G401.6 (cell line): Measurements from ENCODE around the gene POP4.
"Not testable (repeated sequence)": the region's sequence is repeated elsewhere in the genome, so short reads cannot be mapped to it uniquely, and the experiment has no call there.

Experiments used
- FAIRE-seq: peaks from 2 replicates; lab custom pipeline; 2012; peaks lifted over from hg19 to GRCh38; lab: Jason Lieb, UNC

POP4 gene, protein sequence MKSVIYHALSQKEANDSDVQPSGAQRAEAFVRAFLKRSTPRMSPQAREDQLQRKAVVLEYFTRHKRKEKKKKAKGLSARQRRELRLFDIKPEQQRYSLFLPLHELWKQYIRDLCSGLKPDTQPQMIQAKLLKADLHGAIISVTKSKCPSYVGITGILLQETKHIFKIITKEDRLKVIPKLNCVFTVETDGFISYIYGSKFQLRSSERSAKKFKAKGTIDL

DNA sequence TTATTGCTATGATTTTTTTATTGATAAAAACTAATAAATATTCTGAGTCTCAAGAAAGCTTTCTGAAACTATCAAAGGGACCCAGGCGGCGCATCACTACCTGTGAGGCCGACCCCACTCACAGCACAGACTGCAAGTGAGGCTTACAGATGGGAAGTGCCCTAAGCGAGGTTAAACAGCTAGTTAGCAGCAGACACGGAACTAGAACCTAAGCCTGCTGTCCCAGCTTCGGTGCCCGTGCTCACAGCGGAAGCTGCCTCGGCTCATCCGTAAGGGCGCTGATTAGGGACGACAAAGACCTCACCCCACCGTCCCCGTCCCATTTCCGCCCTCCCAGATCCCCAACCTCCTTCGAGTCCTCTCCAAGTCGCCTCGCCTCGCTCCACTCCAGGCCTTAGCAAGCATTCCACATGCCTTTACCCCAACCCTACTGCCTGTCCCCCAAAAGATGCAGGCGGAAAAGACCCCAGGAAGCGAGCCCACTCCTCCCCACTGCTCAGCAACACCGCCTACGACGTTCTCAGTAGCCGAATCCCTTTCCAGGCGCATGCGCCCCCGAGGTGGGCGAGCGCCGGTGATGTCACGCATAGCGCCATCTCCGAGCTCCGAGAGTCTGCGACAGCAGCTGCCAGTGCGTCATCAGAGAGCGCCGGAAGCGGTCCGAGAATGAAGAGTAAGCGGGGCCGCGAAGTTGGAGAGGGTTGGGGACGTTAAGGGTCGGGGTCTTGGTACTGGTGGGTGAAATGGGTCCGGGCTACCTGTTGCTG is at the start of gene POP4:
Gene POP4 (plus strand): TSS at position 631 of the 767 bp plus-strand sequence. CDS start 36 bp downstream, at position 667.
- FAIRE-seq: peak; percentile 87

DNA sequence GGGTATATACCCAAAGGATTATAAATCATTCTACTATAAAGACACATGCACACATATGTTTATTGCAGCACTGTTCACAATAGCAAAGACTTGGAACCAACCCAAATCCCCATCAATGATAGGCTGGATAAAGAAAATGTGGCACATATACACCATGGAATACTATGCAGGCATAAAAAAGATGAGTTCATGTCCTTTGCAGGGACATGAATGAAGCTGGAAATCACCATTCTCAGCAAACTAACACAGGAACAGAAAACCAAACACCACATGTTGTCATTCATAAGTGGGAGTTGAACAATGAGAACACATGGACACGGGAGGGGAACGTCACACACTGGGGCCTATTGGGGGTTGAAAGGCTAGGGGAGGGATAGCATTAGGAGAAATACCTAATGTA is 47.0 kb upstream of the POP4 start:
- FAIRE-seq: not testable (repeated sequence)

DNA sequence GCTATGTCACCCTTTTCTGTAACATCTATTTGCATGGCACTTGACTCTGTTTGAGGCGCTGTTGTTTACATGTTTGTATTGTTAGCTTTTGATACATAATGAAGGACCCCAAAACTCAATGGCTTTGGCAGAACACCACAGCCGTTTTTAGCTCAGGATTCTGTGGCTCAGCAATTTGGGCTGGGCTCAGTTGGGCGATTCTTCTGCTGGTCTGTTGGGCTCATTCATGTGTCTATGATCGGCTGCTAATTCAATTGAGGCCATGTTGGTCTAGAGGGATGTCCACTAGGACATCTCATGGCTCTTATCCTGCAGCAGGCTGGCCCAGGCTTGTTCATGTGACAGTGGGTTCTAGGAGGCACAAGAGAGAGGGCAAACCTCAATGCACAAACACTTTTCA is 46.3 kb upstream of the POP4 start:
- no peak for FAIRE-seq

DNA sequence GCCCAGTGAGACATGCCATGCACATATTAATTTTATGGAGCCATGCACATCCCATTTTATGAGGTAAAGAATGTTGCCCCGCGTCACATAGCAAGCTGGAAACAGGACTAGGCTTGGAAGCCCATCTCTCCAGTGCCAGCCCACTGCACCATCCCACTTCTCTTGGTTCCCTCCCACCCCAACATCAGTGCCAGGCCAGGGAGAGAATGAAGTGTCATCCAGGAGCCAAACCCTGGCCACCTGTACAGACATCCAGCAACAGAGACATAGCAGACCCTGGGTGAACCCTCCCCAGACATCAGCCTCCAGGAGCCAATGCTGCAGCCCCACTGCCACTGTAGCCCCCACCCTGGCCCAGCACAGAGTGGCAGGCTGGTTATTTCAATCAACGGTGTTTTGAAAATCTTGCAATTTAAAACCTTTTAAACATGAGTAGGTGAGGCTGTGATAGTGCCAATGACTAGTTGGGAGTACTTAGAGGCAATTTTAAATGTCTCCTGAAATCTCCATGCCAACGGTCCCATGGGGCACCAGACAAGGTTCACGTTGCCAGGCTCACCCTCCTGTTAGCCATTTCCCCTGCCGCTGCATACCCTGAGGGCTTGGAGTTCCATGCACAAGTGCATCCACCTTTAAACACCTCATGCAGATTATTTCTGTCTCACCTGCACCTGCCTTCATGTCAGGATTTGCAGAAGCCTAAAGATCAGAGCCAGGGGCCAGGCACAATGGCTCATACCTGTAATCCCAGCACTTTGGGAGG is 45.6 kb upstream of the POP4 start:
- FAIRE-seq: no peak

DNA sequence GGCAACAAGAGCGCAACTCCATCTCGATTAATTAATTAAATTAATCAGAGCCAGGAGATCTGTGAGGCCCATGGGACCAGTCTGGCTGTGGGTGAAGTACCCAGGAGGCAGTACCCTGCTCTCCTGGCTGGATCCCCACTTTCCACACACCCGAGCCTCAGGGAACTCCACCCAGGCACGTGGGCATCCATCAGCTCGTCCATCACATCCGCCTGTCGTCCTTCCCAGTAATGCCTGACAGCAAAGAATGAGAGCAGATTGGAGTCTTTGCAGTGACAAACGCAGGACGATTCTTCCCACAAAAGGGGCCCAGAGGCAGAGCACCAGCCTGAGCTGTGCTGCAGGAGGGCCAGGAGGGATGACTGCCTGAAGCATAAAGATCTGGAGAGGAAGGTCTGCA is 44.5 kb upstream of the POP4 start:
- no peak for FAIRE-seq

DNA sequence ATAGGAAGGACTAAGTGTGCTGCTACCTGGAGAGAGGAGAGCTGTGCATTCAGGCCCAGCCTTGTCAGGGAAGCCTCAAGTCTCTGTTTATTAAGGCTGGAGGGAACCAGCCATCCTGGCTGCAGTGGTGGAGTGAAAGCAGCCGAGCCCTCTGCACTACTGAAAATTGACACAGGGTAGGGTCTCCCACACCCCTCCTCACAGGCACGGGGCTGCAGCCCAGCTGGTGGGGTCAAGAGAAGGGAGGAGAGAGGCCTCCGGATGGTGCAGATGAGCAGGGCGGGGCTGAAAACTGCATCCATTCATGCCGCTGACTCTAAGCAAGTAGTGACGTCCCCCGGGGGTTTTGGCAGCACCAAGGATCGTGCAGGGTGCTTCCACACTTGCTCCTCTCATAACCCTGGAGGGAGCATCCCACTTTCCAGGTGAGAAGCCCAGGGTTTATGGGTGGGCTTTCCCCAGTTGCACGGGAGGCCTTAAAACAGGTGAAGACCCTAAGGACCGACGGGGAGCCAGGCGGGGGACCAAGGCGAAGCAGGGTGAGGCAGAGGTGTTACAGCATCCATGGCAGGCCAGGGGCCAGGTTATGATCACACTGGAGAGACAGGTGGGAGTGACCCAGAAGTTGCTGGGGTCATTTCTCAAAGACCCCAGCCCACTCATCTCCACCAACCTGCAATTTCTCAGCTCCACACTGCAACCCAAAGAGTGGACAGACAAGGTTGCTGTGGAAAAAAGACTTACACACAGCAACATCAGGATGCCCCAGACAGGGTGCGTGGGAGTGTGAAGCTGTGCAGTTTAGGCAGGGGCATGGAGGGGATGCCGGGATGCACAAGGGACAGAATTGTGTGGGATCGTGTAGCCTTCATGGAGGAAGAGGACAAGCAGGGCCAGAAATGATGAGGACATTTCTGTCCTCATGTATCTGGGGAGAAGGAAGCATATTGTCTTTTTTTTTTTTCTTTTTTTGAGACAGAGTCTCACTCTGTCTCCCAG is 43.5 kb upstream of the POP4 start:
- FAIRE-seq: no peak

DNA sequence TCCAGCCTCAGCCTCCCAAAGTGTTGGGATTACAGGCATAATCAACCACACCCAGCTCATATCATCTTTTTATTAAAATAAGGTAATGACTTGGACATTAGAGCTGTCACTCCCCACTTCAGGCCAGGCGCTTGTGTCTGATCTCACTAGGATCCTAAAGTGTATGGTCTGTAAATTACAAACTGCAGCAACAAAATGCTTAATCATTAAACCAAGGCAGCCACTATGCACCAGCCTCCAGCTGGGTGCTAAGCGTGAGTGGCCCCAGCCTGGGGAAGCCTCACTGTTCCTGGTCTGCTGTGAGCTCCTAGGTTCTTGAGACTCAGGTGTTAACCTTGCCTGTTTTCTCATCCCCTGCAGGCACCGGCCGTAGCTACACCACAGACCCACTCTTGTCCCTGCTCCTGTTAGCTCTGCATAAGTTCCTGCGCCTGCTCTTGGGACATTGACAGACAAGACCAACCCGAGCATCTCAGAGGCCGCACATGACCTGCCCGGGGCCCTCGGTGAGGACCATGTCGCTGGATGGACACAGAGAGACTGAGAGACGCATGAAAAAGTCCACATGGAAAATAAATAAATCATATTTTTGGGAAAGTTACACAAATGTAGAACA is 42.5 kb upstream of the POP4 start:
- no peak for FAIRE-seq

DNA sequence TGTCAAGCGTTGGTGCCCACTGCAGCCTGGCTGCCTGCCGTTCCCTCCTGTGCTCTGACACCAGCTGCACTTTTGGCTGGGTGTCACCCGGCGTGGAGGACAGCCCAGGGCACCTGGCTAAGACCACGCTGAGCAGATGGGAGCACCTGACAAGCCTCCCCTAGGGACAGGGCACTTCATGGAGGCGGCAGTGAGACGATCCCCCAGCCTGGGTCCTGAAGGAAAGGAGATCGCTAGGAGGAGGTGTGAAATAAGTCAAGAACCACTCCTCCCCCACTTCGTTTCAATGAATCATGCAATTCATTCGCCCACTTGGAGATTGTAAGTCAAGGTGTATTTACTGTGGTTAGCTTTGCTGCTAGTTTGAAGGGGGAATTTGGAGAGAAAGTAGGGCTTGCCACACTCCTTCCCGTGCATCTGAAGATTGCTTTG is 41.5 kb upstream of the POP4 start:
- FAIRE-seq: no peak

DNA sequence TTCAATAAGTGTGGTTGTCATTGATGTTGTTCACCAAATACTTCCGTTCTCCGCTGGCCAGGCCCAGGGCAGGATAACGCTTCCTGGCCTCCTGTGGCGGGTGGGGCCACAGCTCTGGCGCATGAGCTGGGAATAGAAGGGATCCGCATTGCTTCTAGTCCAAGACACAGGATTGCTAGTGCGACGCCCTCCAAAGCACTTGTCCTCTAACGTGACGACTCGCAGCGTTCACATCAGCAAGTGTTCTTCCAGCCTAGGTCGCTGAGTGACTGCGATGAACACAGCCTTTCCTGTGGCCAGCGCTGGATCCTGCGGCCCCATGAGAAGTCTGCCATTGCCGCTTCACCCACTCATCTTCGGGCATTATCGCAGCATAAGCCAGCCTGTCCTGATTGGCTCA is 40.9 kb upstream of the POP4 start:
- no peak for FAIRE-seq

DNA sequence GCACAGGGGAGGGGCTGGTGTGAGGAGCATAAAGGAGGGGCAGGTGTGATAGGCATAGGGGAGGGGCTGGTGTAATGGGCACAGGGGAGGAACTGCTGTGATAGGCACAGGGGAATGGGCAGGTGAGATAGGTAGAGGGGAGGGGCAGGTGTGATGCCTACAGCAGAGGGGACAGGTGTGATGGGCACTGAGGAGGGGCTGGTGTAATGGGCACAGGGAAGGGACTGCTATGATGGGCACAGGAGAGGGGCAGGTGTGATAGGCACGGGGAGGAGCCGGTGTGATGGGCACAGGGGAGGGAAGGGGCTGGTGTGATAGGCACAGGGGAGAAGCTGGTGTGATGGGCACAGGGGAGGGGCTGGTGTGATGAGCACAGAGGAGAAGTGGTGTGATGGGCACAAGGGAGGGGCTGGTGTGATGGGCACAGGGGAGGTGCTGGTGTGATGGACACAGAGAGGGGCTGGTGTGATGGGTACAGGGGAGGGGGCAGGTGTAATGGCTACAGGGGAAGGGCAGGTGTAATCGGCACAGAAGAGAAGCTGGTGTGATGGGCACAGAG is 39.5 kb upstream of the POP4 start:
- no peak for FAIRE-seq

DNA sequence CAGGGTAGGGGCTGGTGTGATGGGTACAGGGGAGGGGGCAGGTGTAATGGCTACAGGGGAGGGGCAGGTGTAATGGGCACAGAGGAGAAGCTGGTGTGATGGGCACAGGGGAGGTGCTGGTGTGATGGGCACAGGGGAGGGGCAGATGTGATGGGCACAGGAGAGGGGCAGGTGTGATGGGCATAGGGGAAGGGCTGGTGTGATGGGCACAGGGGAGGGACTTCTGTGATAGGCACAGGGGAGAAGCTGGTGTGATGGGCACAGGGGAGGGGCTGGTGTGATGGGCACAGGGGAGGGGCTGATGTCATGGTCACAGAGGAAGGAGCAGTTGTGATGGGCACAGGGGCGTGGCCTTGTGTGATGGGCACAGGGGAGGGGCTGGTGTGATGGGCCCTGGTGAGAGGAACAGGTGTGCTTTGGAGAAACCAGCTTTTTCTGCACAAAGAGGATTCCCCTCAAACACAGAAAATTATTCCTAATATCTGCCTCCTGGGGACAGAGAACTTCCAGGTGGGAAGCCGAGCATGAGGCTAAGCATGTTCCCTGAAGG is 38.6 kb upstream of the POP4 start:
- no peak for FAIRE-seq

DNA sequence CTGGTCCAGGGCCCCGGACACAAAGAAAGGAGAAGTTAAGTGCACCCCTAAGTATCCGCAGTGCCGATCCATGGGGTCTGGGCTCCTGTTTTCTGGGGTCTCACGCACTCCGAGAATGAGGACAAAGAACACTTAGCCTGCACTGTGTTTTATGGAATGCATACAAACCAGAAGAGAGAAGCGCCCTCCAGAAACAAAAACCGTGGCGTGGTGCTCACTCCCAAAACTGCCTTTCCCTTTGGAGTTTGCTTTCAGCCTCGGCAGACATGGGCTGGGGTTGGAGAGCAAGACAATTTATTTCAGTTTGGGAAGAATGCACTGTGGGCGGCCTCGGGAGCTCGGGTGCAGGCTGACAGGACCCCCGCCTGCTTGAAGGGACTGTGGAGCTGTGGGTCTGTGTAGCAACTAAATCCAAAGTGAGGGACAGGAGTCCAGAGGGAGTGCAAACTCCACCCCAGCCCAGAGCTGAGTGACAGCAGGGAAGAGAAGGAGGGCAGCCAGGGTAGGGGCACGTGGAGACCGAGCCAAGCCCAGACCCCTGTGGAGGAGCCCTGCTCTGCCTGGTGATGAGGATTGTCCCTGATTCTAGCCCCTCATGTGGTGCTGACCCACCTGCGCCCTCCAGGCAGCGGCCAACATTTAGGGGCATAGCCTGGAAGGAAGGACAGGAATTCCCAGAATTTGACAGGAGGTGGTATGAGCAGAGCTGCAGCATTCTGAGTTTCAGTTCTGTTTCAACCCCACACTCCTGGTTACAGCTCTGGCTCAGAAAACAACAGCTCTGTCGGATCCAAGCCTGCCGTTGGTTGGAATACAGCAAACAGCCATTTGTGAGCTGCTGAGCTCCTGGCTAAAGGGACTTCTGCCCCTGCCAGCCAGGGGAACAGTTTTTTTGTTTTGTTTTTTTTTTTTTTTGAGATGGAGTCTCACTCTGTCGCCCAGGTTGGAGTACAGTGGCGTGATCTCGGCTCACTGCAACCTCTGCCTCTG is 37.8 kb upstream of the POP4 start:
- no peak for FAIRE-seq

DNA sequence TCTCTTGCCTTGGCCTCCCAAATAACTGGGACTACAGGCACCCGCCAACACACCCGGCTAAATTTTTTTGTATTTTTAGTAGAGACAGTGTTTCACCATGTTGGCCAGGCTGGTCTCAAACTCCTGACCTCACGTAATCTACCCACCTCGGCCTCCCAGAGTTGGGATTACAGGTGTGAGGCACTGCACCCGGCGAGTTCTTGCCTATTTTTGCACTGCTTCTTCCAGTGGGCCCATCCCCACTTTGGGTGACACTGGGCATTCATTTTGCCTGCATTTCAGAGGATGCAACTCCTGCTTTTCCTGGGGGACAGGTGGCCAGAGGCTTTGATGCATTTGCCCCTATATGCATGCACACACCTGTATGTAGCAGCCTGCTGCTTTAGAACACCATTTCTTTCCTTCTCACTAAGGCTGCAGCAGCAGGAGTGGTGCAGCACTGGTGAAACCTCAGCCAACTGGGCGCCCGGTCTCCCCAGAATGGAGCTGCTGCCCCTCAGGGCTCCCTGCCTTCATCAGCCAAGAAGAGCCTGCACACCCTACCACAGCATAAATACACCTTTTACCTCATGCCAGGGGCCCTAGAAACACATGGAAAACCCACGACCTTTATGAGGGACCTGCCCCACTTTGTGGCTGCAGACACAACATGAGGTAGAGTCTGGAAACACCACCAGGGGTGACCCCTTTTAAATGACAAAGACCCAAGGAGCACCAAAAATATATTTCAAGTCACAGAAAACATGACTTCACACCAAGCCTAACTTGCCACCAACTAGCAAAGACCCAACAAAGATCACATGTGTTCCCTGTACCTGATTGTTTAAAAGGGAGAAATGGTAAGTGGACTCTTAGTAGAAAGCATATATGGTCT is 36.8 kb upstream of the POP4 start:
- no peak for FAIRE-seq

DNA sequence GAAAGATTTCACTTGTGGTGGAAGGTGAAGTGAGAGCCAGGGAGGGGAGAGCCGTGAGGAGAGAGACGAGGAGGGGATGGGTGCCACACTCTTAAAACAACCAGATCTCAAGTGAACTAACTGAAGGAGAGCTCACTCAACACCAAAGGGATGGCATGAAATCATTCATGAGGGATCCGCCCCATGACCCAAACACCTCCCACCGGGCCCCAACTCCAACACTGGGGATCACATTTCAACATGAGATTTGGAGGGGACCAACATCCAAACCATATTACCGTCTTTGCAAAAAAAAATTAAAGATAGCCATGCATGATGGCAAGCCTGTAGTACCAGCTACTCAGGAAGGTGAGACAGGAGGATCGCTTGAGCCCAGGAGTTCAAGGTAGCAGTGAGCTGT is 34.9 kb upstream of the POP4 start:
- no peak for FAIRE-seq

DNA sequence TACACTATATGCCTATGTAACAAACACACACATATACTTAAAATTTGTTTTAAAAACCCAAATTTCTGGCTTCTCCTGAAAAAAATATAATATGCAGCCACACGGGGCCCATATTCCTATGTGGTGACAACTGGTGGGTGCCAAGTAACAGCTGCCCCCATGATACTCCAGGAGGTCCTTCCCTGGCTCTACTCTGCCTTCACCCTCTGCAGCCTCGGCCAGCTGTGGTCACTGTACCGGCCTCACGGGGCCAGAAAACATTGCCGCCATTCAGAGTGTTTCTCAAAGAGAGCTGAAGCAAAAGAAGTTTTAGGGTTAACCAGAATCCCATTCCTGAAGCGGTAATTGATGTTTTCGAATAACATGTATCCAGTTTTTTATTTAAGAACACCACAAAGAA is 32.6 kb upstream of the POP4 start:
- FAIRE-seq: no peak

DNA sequence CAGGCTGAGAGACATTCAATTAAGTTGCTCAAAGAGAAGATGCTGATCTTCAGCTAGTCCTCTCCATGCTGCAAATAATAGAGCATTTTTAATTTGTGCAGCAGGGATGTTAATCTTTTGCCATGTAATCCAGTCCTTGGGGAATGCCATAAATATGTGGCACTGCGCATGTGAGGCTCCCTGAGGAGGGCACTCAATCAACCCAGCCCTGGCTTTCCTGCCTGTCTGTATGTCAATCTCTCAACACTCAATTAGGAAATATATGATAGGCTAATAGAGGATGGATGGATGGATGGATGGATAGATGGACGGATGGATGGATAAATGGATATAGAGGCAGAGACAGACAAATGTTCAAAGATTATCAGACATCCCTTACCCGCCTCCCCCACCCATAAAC is 31.6 kb upstream of the POP4 start:
- no peak for FAIRE-seq

DNA sequence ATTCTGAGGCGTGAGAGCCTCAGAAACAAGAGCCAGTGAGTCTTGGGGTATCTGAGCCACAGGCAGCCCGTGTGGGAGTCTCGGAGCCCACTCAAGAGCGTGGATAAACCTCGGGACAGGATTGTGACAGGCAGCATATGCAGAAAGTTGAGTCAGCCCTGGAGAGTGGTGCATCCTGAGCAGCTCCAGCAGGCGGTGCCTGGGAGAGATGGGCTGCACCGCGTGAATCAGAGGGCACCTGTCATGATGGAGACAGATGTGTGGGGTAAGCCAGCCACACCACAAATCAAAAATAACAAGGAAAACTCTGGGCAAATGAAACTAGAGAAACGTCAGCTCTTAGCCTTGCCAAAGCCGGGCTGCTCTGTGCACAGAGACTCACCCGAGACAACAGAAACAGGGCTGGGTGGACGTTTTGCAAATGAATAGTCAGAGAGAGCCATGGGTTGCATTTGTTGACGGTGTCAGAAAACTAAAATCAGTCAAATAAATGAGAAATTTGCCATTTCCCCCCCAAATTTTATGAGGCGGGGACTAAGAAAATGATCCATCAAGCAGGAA is 30.0 kb upstream of the POP4 start:
- FAIRE-seq: no peak
